ENCODE results near the gene STXBP4.

Gene STXBP4

GRCh38 chr17:55067697-55068439, 99.3 kb downstream of the STXBP4 start:
- H3K9me3 ChIP-seq (ENCODE audit: insufficient read depth, low read length): no peaks in the 10 kb centered on the region
- no peak overlapping the region for H3K27ac ChIP-seq (ENCODE audit: low read depth, low read length)
- H3K27me3 ChIP-seq (ENCODE audit: low read length): no peaks in the 10 kb centered on the region
- TF ChIP-seq, protein P1, sequence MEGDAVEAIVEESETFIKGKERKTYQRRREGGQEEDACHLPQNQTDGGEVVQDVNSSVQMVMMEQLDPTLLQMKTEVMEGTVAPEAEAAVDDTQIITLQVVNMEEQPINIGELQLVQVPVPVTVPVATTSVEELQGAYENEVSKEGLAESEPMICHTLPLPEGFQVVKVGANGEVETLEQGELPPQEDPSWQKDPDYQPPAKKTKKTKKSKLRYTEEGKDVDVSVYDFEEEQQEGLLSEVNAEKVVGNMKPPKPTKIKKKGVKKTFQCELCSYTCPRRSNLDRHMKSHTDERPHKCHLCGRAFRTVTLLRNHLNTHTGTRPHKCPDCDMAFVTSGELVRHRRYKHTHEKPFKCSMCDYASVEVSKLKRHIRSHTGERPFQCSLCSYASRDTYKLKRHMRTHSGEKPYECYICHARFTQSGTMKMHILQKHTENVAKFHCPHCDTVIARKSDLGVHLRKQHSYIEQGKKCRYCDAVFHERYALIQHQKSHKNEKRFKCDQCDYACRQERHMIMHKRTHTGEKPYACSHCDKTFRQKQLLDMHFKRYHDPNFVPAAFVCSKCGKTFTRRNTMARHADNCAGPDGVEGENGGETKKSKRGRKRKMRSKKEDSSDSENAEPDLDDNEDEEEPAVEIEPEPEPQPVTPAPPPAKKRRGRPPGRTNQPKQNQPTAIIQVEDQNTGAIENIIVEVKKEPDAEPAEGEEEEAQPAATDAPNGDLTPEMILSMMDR (IDR thresholded peaks at IDR 0.05; ENCODE audit: insufficient read depth, low read length, poor library complexity, severe bottlenecking): no peak
- TF ChIP-seq EZH2phosphoT487 (conservative IDR thresholded peaks at IDR 0.05; ENCODE audit: low read length): no peak
- H2AFZ ChIP-seq (ENCODE audit: low read depth, low read length, severe bottlenecking): no peak overlapping the region
- H4K20me1 ChIP-seq (ENCODE audit: low read depth, low read length): no peaks in the 10 kb centered on the region
- H3K4me2 ChIP-seq (ENCODE audit: low read depth, low read length, poor library complexity, severe bottlenecking): no peak overlapping the region
- H3K9ac ChIP-seq (ENCODE audit: low read length): no peak overlapping the region
- no peaks in the 10 kb centered on the region for H3K79me2 ChIP-seq (ENCODE audit: insufficient read depth, low read length)
- no peak overlapping the region for H3K4me3 ChIP-seq (ENCODE audit: insufficient read depth, low read length, poor library complexity, severe bottlenecking)
- no peaks in the 10 kb centered on the region for H3K9me2 ChIP-seq (replicated peaks; ENCODE audit: insufficient read depth, low read length)
- H3F3A ChIP-seq (ENCODE audit: insufficient read depth): no peaks in the 10 kb centered on the region
- no peaks in the 10 kb centered on the region for H3K36me3 ChIP-seq (ENCODE audit: low read length)

DNA sequence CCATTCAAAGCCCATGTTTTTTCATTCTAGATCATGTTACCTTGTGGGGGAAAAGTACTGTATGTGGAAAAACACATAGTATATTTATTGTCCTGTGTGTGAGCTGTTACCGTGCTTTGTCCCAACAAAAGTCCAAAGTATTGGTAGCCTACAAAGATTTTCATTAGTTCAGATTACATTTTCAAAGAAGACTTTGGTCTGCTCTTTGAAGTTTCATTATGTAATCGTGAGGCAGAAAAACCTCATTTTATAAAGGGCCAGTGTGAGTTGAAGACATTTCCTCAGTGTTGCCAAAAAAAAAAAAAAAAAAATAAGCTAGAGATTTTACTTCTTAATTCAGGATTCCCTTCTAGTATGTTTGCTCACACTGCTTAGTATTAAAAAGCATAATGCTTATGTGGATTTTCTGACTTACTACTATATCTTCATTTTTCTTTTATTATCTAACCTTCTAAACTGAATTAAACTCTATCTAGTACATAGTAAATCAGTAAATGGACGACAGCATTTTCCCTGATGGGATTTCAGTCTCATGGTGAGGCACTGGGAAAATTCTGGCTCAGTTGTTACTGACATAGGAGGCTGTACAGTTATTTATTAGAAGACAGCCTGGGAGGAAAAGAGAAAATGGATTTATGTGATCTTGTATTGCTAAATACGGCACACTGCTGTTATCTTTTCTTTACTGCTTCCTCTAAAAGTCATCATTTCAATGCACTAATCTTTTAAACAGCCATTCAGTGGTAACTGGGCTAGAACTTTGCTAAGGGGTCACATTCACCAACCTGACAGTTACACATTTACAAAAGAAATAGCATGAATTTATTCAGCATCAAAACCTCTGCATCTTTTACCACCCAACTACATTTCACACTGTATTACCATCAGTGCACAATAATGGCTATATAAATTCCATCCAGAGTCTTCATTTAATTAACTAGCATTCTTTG, 100.6 kb downstream of the STXBP4 start:
- H3F3A ChIP-seq (ENCODE audit: insufficient read depth): no peaks in the 10 kb centered on the region
- H3K4me2 ChIP-seq (ENCODE audit: low read depth, low read length, poor library complexity, severe bottlenecking): no peak overlapping the region

DNA sequence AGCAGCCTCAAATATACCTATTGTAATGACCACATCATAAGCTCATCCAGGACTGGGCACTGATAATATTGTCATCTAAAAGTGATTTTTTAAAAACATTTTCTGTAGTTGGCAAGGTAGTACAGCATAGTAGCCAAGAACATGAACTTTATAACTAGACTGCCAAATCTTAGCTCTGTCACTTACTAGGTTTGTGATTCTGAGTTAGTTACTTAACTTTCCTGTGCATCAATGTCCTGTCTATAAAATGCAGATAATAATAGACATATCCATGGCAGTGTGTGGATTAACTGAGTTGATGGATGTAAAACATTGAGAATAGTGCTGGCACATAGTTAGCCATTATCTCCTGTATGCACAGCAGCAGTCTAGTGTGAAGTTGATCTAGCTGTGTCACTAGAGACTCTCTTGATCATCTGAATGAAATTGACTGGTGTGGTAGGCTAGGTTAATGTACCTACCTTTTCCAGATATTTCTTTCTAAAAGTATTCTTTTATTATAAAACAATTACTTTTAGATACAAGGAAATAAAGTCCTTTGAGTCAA, 101.5 kb downstream of the STXBP4 start:
- Histone ChIP-seq H2AFZ (ENCODE audit: low read depth, low read length, severe bottlenecking) (no peak overlapping the region), H3K4me2 (ENCODE audit: low read depth, low read length, poor library complexity, severe bottlenecking) (no peak overlapping the region)

More for the DNA sequence above, 100.6 kb downstream of the STXBP4 start:
- Histone ChIP-seq H3K27me3 (ENCODE audit: low read length) (no peaks in the 10 kb centered on the region), H3K4me3 (ENCODE audit: insufficient read depth, low read length, poor library complexity, severe bottlenecking) (no peak overlapping the region), H3K79me2 (ENCODE audit: insufficient read depth, low read length) (no peaks in the 10 kb centered on the region), H3K9me2 (replicated peaks; ENCODE audit: insufficient read depth, low read length) (no peaks in the 10 kb centered on the region), H3K27ac (ENCODE audit: low read depth, low read length) (no peak overlapping the region), H3K36me3 (ENCODE audit: low read length) (no peaks in the 10 kb centered on the region), H3K9ac (ENCODE audit: low read length) (no peak overlapping the region), H4K20me1 (ENCODE audit: low read depth, low read length) (no peaks in the 10 kb centered on the region), H3K9me3 (ENCODE audit: insufficient read depth, low read length) (no peaks in the 10 kb centered on the region), H2AFZ (ENCODE audit: low read depth, low read length, severe bottlenecking) (no peak overlapping the region)
- TF ChIP-seq, protein P1 (IDR thresholded peaks at IDR 0.05; ENCODE audit: insufficient read depth, low read length, poor library complexity, severe bottlenecking): no peak
- no peak for TF ChIP-seq EZH2phosphoT487 (conservative IDR thresholded peaks at IDR 0.05; ENCODE audit: low read length)

More for the DNA sequence above, 101.5 kb downstream of the STXBP4 start:
- no peaks in the 10 kb centered on the region for H3K27me3 ChIP-seq (ENCODE audit: low read length)
- H3K9me2 ChIP-seq (replicated peaks; ENCODE audit: insufficient read depth, low read length): no peaks in the 10 kb centered on the region
- H3K4me3 ChIP-seq (ENCODE audit: insufficient read depth, low read length, poor library complexity, severe bottlenecking): no peak overlapping the region
- no peak overlapping the region for H3K9ac ChIP-seq (ENCODE audit: low read length)
- no peaks in the 10 kb centered on the region for H4K20me1 ChIP-seq (ENCODE audit: low read depth, low read length)
- TF ChIP-seq, protein P1 (IDR thresholded peaks at IDR 0.05; ENCODE audit: insufficient read depth, low read length, poor library complexity, severe bottlenecking): no peak
- TF ChIP-seq EZH2phosphoT487 (conservative IDR thresholded peaks at IDR 0.05; ENCODE audit: low read length): no peak
- no peaks in the 10 kb centered on the region for H3F3A ChIP-seq (ENCODE audit: insufficient read depth)
- no peak overlapping the region for H3K27ac ChIP-seq (ENCODE audit: low read depth, low read length)
- H3K79me2 ChIP-seq (ENCODE audit: insufficient read depth, low read length): no peaks in the 10 kb centered on the region
- H3K9me3 ChIP-seq (ENCODE audit: insufficient read depth, low read length): no peaks in the 10 kb centered on the region
- no peaks in the 10 kb centered on the region for H3K36me3 ChIP-seq (ENCODE audit: low read length)
